ENCODE measurements around the gene MT1G.

The MT1G gene

DNA sequence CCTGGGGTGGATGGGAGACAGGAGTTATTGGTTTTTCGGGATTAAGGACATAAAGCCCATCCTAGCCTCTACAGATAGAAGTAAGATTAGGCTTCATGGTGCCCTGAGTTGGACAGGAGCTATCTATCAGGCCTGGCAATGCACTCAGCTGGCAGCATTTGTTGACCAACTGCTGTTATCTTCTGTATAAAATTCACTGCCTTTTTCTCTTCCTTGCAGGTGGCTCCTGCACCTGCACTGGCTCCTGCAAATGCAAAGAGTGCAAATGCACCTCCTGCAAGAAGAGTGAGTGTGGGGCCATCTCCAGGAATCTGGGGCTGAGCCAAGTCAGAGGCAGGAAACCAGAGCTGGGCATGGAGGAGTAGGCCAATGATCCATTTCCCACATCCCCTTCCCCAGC, 28.8 kb downstream of the MT1G start:
- H3K27me3 ChIP-seq (ENCODE audit: control insufficient read depth in 5 of 5, insufficient read depth in 4 of 5, low read length in 5 of 5), result peaks cover 0 to 10% (median 5%) of the 10 kb centered on the region in 5 donors
- peak overlapping the region in 2 of 5 donors; percentile 9 to 16 for H3K9ac ChIP-seq (ENCODE audit: low read length in 5 of 5)
- H3K36me3 ChIP-seq (ENCODE audit: control insufficient read depth in 5 of 5, insufficient read depth in 5 of 5, low read length in 5 of 5), result no peaks in the 10 kb centered on the region
- peaks cover 2 to 46% (median 32%) of the 10 kb centered on the region in 5 donors for H3K4me1 ChIP-seq (ENCODE audit: control insufficient read depth in 5 of 5, insufficient read depth in 5 of 5, low read length in 5 of 5)
- H3K4me3 ChIP-seq (ENCODE audit: low read depth in 1 of 5, low read length in 5 of 5), result peak overlapping the region; percentile 33 to 71 (median 69)
- peak overlapping the region; percentile 44 for H3K27ac ChIP-seq (ENCODE audit: low read depth, low read length)
- no peaks in the 10 kb centered on the region for H3K9me3 ChIP-seq (ENCODE audit: control insufficient read depth in 5 of 5, low read length in 5 of 5)

DNA sequence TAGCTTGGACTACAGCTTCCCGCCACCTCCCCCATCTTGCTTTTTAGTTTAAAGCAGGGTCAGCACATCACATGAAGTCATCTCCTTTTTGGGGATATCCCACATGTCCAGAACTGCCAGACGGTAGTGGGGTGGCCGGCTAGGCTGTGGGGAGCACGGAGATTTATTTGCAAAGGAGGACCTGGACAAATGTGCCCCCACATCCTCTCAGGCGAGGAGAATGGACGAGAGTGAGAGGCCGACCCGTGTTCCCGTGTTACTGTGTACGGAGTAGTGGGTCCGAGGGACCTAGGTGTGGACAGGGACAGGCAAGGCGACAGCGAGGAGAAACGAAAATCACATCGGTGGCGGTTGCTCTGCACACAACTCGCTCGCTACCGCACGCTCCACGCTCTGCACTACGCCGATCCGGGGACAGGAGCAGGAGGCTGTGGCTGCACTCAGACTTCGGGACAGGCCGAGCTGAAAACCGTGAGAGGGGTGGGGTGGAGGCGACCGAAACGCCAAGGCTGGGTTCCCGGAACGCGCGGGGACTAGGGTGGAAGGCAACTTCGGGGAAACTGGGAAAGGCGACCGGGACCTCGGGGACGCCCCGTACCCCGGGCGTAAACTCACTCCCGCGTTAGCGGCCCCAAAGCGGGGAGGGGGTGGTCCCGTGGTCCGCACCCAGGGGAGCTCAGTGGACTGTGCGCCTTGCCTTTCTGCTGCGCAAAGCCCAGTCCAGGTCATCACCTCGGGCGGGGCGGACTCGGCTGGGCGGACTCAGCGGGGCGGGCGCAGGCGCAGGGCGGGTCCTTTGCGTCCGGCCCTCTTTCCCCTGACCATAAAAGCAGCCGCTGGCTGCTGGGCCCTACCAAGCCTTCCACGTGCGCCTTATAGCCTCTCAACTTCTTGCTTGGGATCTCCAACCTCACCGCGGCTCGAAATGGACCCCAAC, 29.8 kb downstream of the MT1G start, which contains the start of gene MT1A:
Gene MT1A, plus strand, starts transcription at position 853 of the 937 bp plus-strand sequence. Its CDS starts 73 bp downstream, at position 926.
- Histone ChIP-seq H3K4me3 (ENCODE audit: low read depth in 1 of 5, low read length in 5 of 5) (peak within 1 kb of the TSS; percentile 33 to 75 (median 70)), H3K9ac (ENCODE audit: low read length in 5 of 5) (peak within 1 kb of the TSS in 4 of 5 donors; percentile 9 to 66 (median 42)), H3K4me1 (ENCODE audit: control insufficient read depth in 5 of 5, insufficient read depth in 5 of 5, low read length in 5 of 5) (peaks cover 2 to 43% (median 29%) of the 10 kb centered on the region in 5 donors), H3K36me3 (ENCODE audit: control insufficient read depth in 5 of 5, insufficient read depth in 5 of 5, low read length in 5 of 5) (no peaks in the 10 kb centered on the region), H3K9me3 (ENCODE audit: control insufficient read depth in 5 of 5, low read length in 5 of 5) (no peaks in the 10 kb centered on the region), H3K27me3 (ENCODE audit: control insufficient read depth in 5 of 5, insufficient read depth in 4 of 5, low read length in 5 of 5) (peaks cover 0 to 10% (median 2%) of the 10 kb centered on the region in 5 donors), H3K27ac (ENCODE audit: low read depth, low read length) (peak within 1 kb of the TSS; percentile 44)

GRCh38 chr16:56636616-56637413, 31.1 kb downstream of the MT1G start:
- Histone ChIP-seq H3K4me1 (ENCODE audit: control insufficient read depth in 5 of 5, insufficient read depth in 5 of 5, low read length in 5 of 5) (peaks cover 4 to 48% (median 32%) of the 10 kb centered on the region in 5 donors), H3K4me3 (ENCODE audit: low read depth in 1 of 5, low read length in 5 of 5) (no peak overlapping the region), H3K9me3 (ENCODE audit: control insufficient read depth in 5 of 5, low read length in 5 of 5) (no peaks in the 10 kb centered on the region), H3K27me3 (ENCODE audit: control insufficient read depth in 5 of 5, insufficient read depth in 4 of 5, low read length in 5 of 5) (peaks cover 0 to 10% (median 2%) of the 10 kb centered on the region in 5 donors), H3K36me3 (ENCODE audit: control insufficient read depth in 5 of 5, insufficient read depth in 5 of 5, low read length in 5 of 5) (no peaks in the 10 kb centered on the region), H3K27ac (ENCODE audit: low read depth, low read length) (no peak overlapping the region), H3K9ac (ENCODE audit: low read length in 5 of 5) (no peak overlapping the region)

DNA sequence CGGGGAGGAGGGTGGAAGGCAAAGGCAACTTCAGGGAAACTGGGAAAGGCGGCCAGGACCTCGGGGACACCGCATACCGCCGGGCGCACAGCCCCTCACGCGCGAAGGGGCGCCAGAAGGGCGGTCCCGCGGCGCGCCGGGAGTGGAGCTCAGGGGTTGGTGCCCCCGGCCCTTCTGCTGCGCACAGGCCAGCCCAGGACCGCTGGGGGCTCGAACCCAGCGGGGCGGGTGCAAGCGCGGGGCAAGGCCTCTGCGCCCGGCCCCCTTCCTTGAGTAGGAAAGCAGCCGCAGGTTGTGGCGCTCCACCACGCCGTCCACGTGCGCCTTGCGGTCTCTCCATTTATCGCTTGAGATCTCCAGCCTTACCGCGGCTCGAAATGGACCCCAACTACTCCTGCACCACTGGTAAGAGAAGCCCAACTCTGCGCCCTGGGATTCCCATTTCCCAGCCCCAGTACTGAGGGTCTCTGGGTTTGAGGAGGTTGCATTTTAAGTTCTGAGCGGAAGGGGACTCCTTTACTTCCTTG, 32.4 kb downstream of the MT1G start:
- no peak overlapping the region for H3K4me3 ChIP-seq (ENCODE audit: low read depth in 1 of 5, low read length in 5 of 5)
- no peaks in the 10 kb centered on the region for H3K36me3 ChIP-seq (ENCODE audit: control insufficient read depth in 5 of 5, insufficient read depth in 5 of 5, low read length in 5 of 5)
- no peaks in the 10 kb centered on the region for H3K9me3 ChIP-seq (ENCODE audit: control insufficient read depth in 5 of 5, low read length in 5 of 5)
- H3K4me1 ChIP-seq (ENCODE audit: control insufficient read depth in 5 of 5, insufficient read depth in 5 of 5, low read length in 5 of 5), result peaks cover 4 to 54% (median 37%) of the 10 kb centered on the region in 5 donors
- H3K27me3 ChIP-seq (ENCODE audit: control insufficient read depth in 5 of 5, insufficient read depth in 4 of 5, low read length in 5 of 5), result peaks cover 0 to 10% (median 2%) of the 10 kb centered on the region in 5 donors
- no peak overlapping the region for H3K27ac ChIP-seq (ENCODE audit: low read depth, low read length)
- no peak overlapping the region for H3K9ac ChIP-seq (ENCODE audit: low read length in 5 of 5)

DNA sequence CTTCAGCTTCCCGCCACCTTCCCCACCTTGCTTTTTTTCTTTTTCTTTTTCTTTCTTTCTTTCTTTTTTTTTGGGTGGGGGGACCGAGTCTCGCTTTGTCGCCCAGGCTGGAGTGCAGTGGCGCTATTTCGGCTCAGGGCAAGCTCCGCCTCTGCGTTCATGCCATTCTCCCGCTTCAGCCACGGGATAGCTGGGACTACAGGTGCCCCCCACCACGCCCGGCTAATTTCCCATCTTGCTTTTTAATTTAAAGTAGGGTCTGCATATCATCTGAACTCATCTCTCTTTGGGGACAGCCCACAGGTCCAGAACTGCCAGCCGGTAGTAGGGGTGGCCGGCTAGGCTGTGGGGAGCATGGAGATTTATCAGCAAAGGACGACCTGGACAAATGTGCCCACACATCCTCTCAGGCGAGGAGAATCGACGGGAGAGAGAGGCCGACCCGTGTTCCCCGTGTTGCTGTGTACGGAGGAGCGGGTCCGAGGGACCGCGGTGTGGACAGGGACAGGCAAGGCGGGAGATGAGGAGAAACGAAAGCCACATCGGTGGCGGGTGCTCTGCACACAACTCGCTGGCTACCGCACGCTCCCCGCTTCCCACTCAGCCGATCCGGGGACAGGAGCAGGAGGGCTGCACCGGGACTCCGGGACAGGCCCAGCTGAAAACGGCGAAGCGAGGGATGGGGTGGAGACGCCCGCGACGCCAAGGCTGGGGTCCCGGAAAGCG, 33.0 kb downstream of the MT1G start:
- H3K27me3 ChIP-seq (ENCODE audit: control insufficient read depth in 5 of 5, insufficient read depth in 4 of 5, low read length in 5 of 5), result peaks cover 0 to 10% (median 2%) of the 10 kb centered on the region in 5 donors
- no peak overlapping the region for H3K9ac ChIP-seq (ENCODE audit: low read length in 5 of 5)
- peak overlapping the region in 1 of 5 donors; percentile 26 for H3K4me3 ChIP-seq (ENCODE audit: low read depth in 1 of 5, low read length in 5 of 5)
- H3K4me1 ChIP-seq (ENCODE audit: control insufficient read depth in 5 of 5, insufficient read depth in 5 of 5, low read length in 5 of 5), result peaks cover 4 to 53% (median 37%) of the 10 kb centered on the region in 5 donors
- no peaks in the 10 kb centered on the region for H3K9me3 ChIP-seq (ENCODE audit: control insufficient read depth in 5 of 5, low read length in 5 of 5)
- no peaks in the 10 kb centered on the region for H3K36me3 ChIP-seq (ENCODE audit: control insufficient read depth in 5 of 5, insufficient read depth in 5 of 5, low read length in 5 of 5)
- H3K27ac ChIP-seq (ENCODE audit: low read depth, low read length), result no peak overlapping the region

GRCh38 chr16:56633535-56633934, 34.3 kb downstream of the MT1G start:
- no peaks in the 10 kb centered on the region for H3K36me3 ChIP-seq (ENCODE audit: control insufficient read depth in 5 of 5, insufficient read depth in 5 of 5, low read length in 5 of 5)
- no peak overlapping the region for H3K27ac ChIP-seq (ENCODE audit: low read depth, low read length)
- peak overlapping the region; percentile 27 to 85 (median 62) for H3K4me3 ChIP-seq (ENCODE audit: low read depth in 1 of 5, low read length in 5 of 5)
- no peak overlapping the region for H3K9ac ChIP-seq (ENCODE audit: low read length in 5 of 5)
- H3K4me1 ChIP-seq (ENCODE audit: control insufficient read depth in 5 of 5, insufficient read depth in 5 of 5, low read length in 5 of 5), result peaks cover 3 to 47% (median 27%) of the 10 kb centered on the region in 5 donors
- peaks cover 0 to 10% (median 2%) of the 10 kb centered on the region in 5 donors for H3K27me3 ChIP-seq (ENCODE audit: control insufficient read depth in 5 of 5, insufficient read depth in 4 of 5, low read length in 5 of 5)
- H3K9me3 ChIP-seq (ENCODE audit: control insufficient read depth in 5 of 5, low read length in 5 of 5), result no peaks in the 10 kb centered on the region

DNA sequence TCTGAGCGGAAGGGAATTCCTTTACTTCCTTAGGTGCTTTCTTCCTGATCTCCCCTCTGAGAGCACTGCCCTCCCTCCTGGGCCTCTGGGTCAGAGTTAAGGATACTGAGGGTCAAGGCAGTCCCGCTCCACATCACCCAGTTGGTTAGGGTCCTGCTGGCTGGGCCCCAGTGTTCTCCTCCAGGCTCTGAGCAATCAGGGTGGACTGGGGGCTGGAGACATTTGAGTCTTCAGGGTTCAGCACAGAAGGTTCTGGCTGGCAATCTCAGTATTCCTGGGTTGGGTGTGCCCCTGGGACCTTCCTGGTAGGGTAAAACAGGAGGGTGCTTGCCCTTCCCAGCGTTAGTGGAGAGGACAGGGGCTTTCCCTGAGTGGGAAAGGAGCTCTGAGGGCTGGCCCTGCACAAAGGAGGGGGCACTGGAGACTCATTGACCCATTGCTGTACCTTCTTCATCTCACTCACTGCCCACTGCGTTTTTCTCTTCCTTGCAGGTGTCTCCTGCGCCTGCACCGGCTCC, 35.0 kb downstream of the MT1G start:
- Histone ChIP-seq H3K27ac (ENCODE audit: low read depth, low read length) (no peak overlapping the region), H3K36me3 (ENCODE audit: control insufficient read depth in 5 of 5, insufficient read depth in 5 of 5, low read length in 5 of 5) (no peaks in the 10 kb centered on the region), H3K4me1 (ENCODE audit: control insufficient read depth in 5 of 5, insufficient read depth in 5 of 5, low read length in 5 of 5) (peaks cover 3 to 41% (median 24%) of the 10 kb centered on the region in 5 donors), H3K9me3 (ENCODE audit: control insufficient read depth in 5 of 5, low read length in 5 of 5) (no peaks in the 10 kb centered on the region), H3K4me3 (ENCODE audit: low read depth in 1 of 5, low read length in 5 of 5) (peak overlapping the region; percentile 62 to 85 (median 79)), H3K27me3 (ENCODE audit: control insufficient read depth in 5 of 5, insufficient read depth in 4 of 5, low read length in 5 of 5) (peaks cover 0 to 10% (median 2%) of the 10 kb centered on the region in 5 donors), H3K9ac (ENCODE audit: low read length in 5 of 5) (peak overlapping the region; percentile 38 to 78 (median 75))

DNA sequence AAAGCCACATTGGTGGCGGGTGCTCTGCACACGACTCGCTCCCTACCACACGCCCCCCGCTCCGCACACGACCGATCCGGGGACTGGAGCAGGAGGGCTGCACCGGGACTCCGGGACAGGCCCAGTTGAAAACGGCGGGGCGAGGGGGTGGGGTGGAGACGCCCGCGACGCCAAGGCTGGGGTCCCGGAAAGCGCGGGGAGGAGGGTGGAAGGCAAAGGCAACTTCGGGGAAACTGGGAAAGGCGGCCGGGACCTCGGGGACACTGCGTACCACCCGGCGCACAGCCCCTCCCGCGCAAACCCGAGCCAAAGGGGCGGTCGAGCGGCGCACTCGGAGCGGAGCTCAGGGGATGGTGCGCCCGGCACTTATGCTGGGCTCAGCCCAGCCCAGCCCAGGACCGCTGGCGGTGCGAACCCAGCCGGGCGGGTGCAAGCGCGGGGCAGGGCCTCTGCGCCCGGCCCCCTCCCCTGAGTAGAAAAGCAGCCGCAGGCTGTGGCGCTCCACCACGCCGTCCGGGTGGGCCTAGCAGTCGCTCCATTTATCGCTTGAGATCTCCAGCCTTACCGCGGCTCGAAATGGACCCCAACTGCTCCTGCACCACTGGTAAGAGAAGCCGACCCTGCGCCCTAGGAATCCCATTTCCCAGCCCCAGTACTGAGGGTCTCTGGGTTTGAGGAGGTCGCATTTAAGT, 35.6 kb downstream of the MT1G start, which contains the start of gene MT1M:
Gene MT1M, plus strand, starts transcription at position 504 of the 692 bp plus-strand sequence. Its CDS starts 73 bp downstream, at position 577.
- no peaks in the 10 kb centered on the region for H3K36me3 ChIP-seq (ENCODE audit: control insufficient read depth in 5 of 5, insufficient read depth in 5 of 5, low read length in 5 of 5)
- peak within 1 kb of the TSS; percentile 67 for H3K27ac ChIP-seq (ENCODE audit: low read depth, low read length)
- peaks cover 0 to 10% (median 2%) of the 10 kb centered on the region in 5 donors for H3K27me3 ChIP-seq (ENCODE audit: control insufficient read depth in 5 of 5, insufficient read depth in 4 of 5, low read length in 5 of 5)
- peaks cover 3 to 38% (median 20%) of the 10 kb centered on the region in 5 donors for H3K4me1 ChIP-seq (ENCODE audit: control insufficient read depth in 5 of 5, insufficient read depth in 5 of 5, low read length in 5 of 5)
- peak within 1 kb of the TSS; percentile 62 to 85 (median 79) for H3K4me3 ChIP-seq (ENCODE audit: low read depth in 1 of 5, low read length in 5 of 5)
- H3K9me3 ChIP-seq (ENCODE audit: control insufficient read depth in 5 of 5, low read length in 5 of 5), result no peaks in the 10 kb centered on the region
- peak within 1 kb of the TSS; percentile 44 to 78 (median 77) for H3K9ac ChIP-seq (ENCODE audit: low read length in 5 of 5)

All from subcutaneous abdominal adipose tissue (tissue), 5 donors.